Activated CD4-positive, alpha-beta T cell treated with anti-CD3 and anti-CD28 coated beads, Interleukin-2, amount 10 ng/mL, durations not matched to agents 7 days and 5 days (primary cell): Measurements from ENCODE around the gene OR5AK2. TPM values are rescaled to one million over a fixed set of nuclear protein-coding genes. Genes with fewer than 3 reads are reported as not detected.
"Not testable (repeated sequence)": the region's sequence is repeated elsewhere in the genome, so short reads cannot be mapped to it uniquely, and the experiment has no call there.

Experiments used
- CTCF ChIA-PET: fragments of 350-600 bp; sonication (Branson Sonifier 250); formaldehyde crosslinking; loops from one replicate; lab custom pipeline; 2021; ENCODE audit warnings: antibody characterized with exemption; lab: Charles Lee
- POLR2A ChIA-PET: fragments of 350-600 bp; sonication (Branson Sonifier 250); formaldehyde crosslinking; loops from one replicate; lab custom pipeline; 2021; ENCODE audit warnings: antibody characterized with exemption; lab: Charles Lee
- DNase-seq: peaks from one replicate; pipeline ENCODE4 v3.0.0-alpha.2; 2020
- H3K27ac Mint-ChIP-seq: one replicate; pipeline ENCODE4 v1.8.0; 2021; ENCODE audit warnings: mild to moderate bottlenecking, moderate library complexity, mixed read lengths
- H3K27me3 Mint-ChIP-seq: one replicate; pipeline ENCODE4 v1.8.0; 2021; ENCODE audit warnings: mixed read lengths
- H3K36me3 Mint-ChIP-seq: one replicate; pipeline ENCODE4 v1.8.0; 2021; ENCODE audit warnings: low read depth, mixed read lengths
- H3K4me1 Mint-ChIP-seq: one replicate; pipeline ENCODE4 v1.8.0; 2021; ENCODE audit warnings: mixed read lengths
- H3K4me3 Mint-ChIP-seq: one replicate; pipeline ENCODE4 v1.8.0; 2021; ENCODE audit warnings: mild to moderate bottlenecking, moderate library complexity, mixed read lengths
- H3K9me3 Mint-ChIP-seq: one replicate; pipeline ENCODE4 v1.8.0; 2021; ENCODE audit warnings: mixed read lengths
- total RNA-seq, 2 experiments: library from RNA; stranded (reverse); gene quantifications; one replicate each; pipeline ENCODE4 v1.2.3, GENCODE V29; 2021

Gene OR5AK2
- not detected for total RNA-seq

GRCh38 chr11:56988614-56989013 is at the start of gene OR5AK2:
Gene OR5AK2 (plus strand): TSS chr11:56988914. CDS start chr11:56988914, 0 bp downstream.
- POLR2A ChIA-PET: no interaction called here
- Mint-ChIP-seq H3K9me3 (no peaks in the 10 kb centered on the region), H3K4me3 (no peak within 1 kb of the TSS), H3K36me3 (no peaks in the 10 kb centered on the region), H3K27me3 (no peaks in the 10 kb centered on the region), H3K27ac (no peak within 1 kb of the TSS), H3K4me1 (no peaks in the 10 kb centered on the region)
- CTCF ChIA-PET: no interaction called here
- no peak for DNase-seq

- H3K27ac Mint-ChIP-seq, H3K27me3 Mint-ChIP-seq, DNase-seq, H3K36me3 Mint-ChIP-seq, POLR2A ChIA-PET, H3K4me3 Mint-ChIP-seq, H3K4me1 Mint-ChIP-seq, CTCF ChIA-PET: not testable (repeated sequence)
- peaks cover 12% of the 10 kb centered on the region for H3K9me3 Mint-ChIP-seq
Observed at GRCh38 chr11:56945526-56945925, 43.2 kb upstream of the OR5AK2 start.

GRCh38 chr11:56948991-56949515 is 39.7 kb upstream of the OR5AK2 start:
- ChIA-PET POLR2A (no interaction called here), CTCF (no interaction called here)
- no peak for DNase-seq
- no peak overlapping the region for H3K4me3 Mint-ChIP-seq
- no peaks in the 10 kb centered on the region for H3K4me1 Mint-ChIP-seq
- H3K27me3 Mint-ChIP-seq: no peaks in the 10 kb centered on the region
- no peaks in the 10 kb centered on the region for H3K36me3 Mint-ChIP-seq
- peaks cover 13% of the 10 kb centered on the region for H3K9me3 Mint-ChIP-seq
- no peak overlapping the region for H3K27ac Mint-ChIP-seq

GRCh38 chr11:56950510-56950909 is 38.2 kb upstream of the OR5AK2 start:
- Mint-ChIP-seq H3K9me3 (peaks cover 17% of the 10 kb centered on the region), H3K27ac (no peak overlapping the region), H3K36me3 (no peaks in the 10 kb centered on the region), H3K27me3 (no peaks in the 10 kb centered on the region), H3K4me1 (no peaks in the 10 kb centered on the region), H3K4me3 (no peak overlapping the region)
- ChIA-PET CTCF (no interaction called here), POLR2A (no interaction called here)
- no peak for DNase-seq

- CTCF ChIA-PET, DNase-seq, H3K36me3 Mint-ChIP-seq, POLR2A ChIA-PET, H3K4me1 Mint-ChIP-seq, H3K27ac Mint-ChIP-seq, H3K27me3 Mint-ChIP-seq, H3K4me3 Mint-ChIP-seq: not testable (repeated sequence)
- H3K9me3 Mint-ChIP-seq: peaks cover 12% of the 10 kb centered on the region
Observed at GRCh38 chr11:56953907-56954306, 34.8 kb upstream of the OR5AK2 start.

GRCh38 chr11:56961609-56962008 is 27.1 kb upstream of the OR5AK2 start:
- Mint-ChIP-seq H3K4me3 (no peak overlapping the region), H3K27ac (no peak overlapping the region), H3K4me1 (no peaks in the 10 kb centered on the region), H3K9me3 (peaks cover 5% of the 10 kb centered on the region), H3K36me3 (no peaks in the 10 kb centered on the region), H3K27me3 (no peaks in the 10 kb centered on the region)
- DNase-seq: no peak
- POLR2A ChIA-PET: no interaction called here
- CTCF ChIA-PET: no interaction called here

- POLR2A ChIA-PET: no interaction called here
- no peaks in the 10 kb centered on the region for H3K36me3 Mint-ChIP-seq
- CTCF ChIA-PET: no interaction called here
- no peak for DNase-seq
- no peaks in the 10 kb centered on the region for H3K4me1 Mint-ChIP-seq
- no peaks in the 10 kb centered on the region for H3K27me3 Mint-ChIP-seq
- no peak overlapping the region for H3K27ac Mint-ChIP-seq
- H3K4me3 Mint-ChIP-seq: no peak overlapping the region
- peaks cover 9% of the 10 kb centered on the region for H3K9me3 Mint-ChIP-seq
Observed at GRCh38 chr11:56967726-56968125, 21.0 kb upstream of the OR5AK2 start.

- no peak for DNase-seq
- H3K9me3 Mint-ChIP-seq: peaks cover 9% of the 10 kb centered on the region
- CTCF ChIA-PET: no interaction called here
- no peaks in the 10 kb centered on the region for H3K36me3 Mint-ChIP-seq
- no peaks in the 10 kb centered on the region for H3K27me3 Mint-ChIP-seq
- H3K4me3 Mint-ChIP-seq: no peak overlapping the region
- no peaks in the 10 kb centered on the region for H3K4me1 Mint-ChIP-seq
- POLR2A ChIA-PET: no interaction called here
- H3K27ac Mint-ChIP-seq: no peak overlapping the region
Observed at GRCh38 chr11:56968524-56968923, 20.2 kb upstream of the OR5AK2 start.

- no peaks in the 10 kb centered on the region for H3K9me3 Mint-ChIP-seq
- CTCF ChIA-PET: no interaction called here
- POLR2A ChIA-PET: no interaction called here
- H3K4me3 Mint-ChIP-seq: no peak overlapping the region
- no peak for DNase-seq
- H3K27ac Mint-ChIP-seq: no peak overlapping the region
- no peaks in the 10 kb centered on the region for H3K27me3 Mint-ChIP-seq
- no peaks in the 10 kb centered on the region for H3K36me3 Mint-ChIP-seq
- H3K4me1 Mint-ChIP-seq: no peaks in the 10 kb centered on the region
Observed at GRCh38 chr11:56977314-56977713, 11.4 kb upstream of the OR5AK2 start.

- ChIA-PET CTCF (no interaction called here), POLR2A (no interaction called here)
- no peak for DNase-seq
- Mint-ChIP-seq H3K4me3 (no peak overlapping the region), H3K27ac (no peak overlapping the region), H3K4me1 (no peaks in the 10 kb centered on the region), H3K36me3 (no peaks in the 10 kb centered on the region), H3K27me3 (no peaks in the 10 kb centered on the region), H3K9me3 (peaks cover 7% of the 10 kb centered on the region)
Observed at GRCh38 chr11:56990702-56991101, 2.0 kb downstream of the OR5AK2 start.

- Mint-ChIP-seq H3K4me3 (no peak overlapping the region), H3K27ac (no peak overlapping the region), H3K27me3 (no peaks in the 10 kb centered on the region), H3K36me3 (no peaks in the 10 kb centered on the region), H3K9me3 (peaks cover 13% of the 10 kb centered on the region), H3K4me1 (no peaks in the 10 kb centered on the region)
- ChIA-PET POLR2A (no interaction called here), CTCF (no interaction called here)
- DNase-seq: no peak
Observed at GRCh38 chr11:56994532-56994931, 5.8 kb downstream of the OR5AK2 start.

GRCh38 chr11:57001674-57002401 is 13.1 kb downstream of the OR5AK2 start:
- Mint-ChIP-seq H3K4me1 (no peaks in the 10 kb centered on the region), H3K27ac (no peak overlapping the region), H3K27me3 (no peaks in the 10 kb centered on the region), H3K36me3 (no peaks in the 10 kb centered on the region), H3K9me3 (peaks cover 16% of the 10 kb centered on the region), H3K4me3 (no peak overlapping the region)
- CTCF ChIA-PET: no interaction called here
- no peak for DNase-seq
- POLR2A ChIA-PET: no interaction called here

GRCh38 chr11:57008373-57008772 is 19.7 kb downstream of the OR5AK2 start:
- DNase-seq: no peak
- no peaks in the 10 kb centered on the region for H3K9me3 Mint-ChIP-seq
- H3K27me3 Mint-ChIP-seq: no peaks in the 10 kb centered on the region
- H3K4me1 Mint-ChIP-seq: no peaks in the 10 kb centered on the region
- POLR2A ChIA-PET: no interaction called here
- CTCF ChIA-PET: no interaction called here
- H3K27ac Mint-ChIP-seq: no peak overlapping the region
- no peaks in the 10 kb centered on the region for H3K36me3 Mint-ChIP-seq
- H3K4me3 Mint-ChIP-seq: no peak overlapping the region

- H3K4me1 Mint-ChIP-seq: no peaks in the 10 kb centered on the region
- CTCF ChIA-PET: no interaction called here
- POLR2A ChIA-PET: no interaction called here
- no peaks in the 10 kb centered on the region for H3K36me3 Mint-ChIP-seq
- no peak overlapping the region for H3K27ac Mint-ChIP-seq
- no peak for DNase-seq
- no peak overlapping the region for H3K4me3 Mint-ChIP-seq
- no peaks in the 10 kb centered on the region for H3K27me3 Mint-ChIP-seq
- H3K9me3 Mint-ChIP-seq: no peaks in the 10 kb centered on the region
Observed at GRCh38 chr11:57015679-57016078, 27.0 kb downstream of the OR5AK2 start.
